ENCODE data around the gene EPHB2.
"Not testable (repeated sequence)": the region's sequence is repeated elsewhere in the genome, so short reads cannot be mapped to it uniquely, and the experiment has no call there.

Gene EPHB2

DNA sequence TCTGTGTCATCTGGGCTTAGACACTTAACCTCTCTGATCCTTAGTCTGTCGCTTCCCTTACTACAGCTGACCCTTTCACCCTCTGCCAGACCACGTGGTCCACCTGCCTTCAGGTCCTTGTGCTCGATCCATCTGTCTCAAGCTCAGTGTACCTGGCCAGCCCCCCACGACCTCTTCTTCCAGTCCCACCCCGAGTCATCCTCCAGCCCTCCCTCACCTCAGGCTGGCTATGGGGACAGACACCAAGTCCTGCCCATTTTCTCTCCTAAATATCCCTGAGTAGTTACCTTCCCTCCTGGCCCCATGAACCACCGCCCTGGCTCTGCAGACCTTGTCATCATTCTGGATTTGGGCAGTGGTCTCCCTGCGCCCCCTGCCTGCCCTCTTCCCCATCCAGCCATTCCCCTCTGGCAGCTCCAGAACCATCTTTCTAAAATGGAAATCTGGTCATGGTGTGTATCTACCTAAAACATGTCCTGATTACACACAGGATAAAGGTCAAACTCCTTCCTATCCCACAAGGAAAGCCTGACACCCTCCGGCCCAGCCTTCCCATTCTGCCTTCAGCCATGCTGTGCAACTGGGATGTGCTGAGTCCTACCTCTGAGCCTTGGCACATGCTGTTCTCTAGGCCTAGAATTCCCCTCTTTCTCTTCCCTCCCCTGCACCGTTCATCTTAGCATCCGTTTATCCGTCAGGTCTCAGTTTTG, 107.6 kb downstream of the EPHB2 start:
- DNase-seq = no peak

- no peak for DNase-seq
These were observed 108.7 kb downstream of the EPHB2 start for GRCh38 chr1:22819361-22819760.

DNA sequence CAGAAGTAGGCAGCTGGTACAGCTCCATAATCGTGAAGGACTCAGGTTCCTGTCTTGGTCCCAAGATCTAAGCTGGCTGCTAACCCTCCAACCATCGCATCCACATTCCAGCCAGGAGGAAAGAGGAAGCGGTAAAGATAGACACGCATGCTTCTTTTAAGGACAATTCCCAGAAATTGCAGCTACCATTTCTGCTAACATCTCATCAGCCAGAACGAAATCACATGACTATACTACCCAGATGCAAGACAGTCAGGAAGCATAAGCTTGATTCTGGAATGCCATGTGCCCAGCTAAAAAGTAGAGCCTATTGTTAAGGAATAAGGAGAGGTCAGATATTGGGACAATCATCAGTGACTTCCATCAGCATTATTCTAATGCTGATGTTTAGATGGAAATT, 110.4 kb downstream of the EPHB2 start:
- DNase-seq = no peak

DNA sequence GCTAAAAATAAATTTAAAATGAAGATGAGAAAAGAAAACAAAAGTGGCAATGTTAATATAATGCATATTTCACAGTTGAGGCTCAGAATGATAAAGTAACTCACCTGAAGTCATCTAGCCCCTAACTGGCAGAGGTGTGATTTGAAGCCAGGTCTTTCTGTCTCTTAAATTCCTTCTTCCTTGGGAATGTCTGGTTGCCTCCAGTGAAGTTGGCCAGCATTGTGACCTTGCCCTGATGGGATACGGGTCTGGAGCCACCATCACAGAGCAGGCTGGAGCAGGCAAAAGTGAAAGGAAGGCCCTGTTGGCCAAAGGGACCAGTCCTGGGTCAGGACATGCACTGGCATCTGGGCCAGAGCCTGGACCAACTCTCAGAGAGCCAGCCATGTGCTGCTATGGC, 111.7 kb downstream of the EPHB2 start:
- no peak for DNase-seq

DNA sequence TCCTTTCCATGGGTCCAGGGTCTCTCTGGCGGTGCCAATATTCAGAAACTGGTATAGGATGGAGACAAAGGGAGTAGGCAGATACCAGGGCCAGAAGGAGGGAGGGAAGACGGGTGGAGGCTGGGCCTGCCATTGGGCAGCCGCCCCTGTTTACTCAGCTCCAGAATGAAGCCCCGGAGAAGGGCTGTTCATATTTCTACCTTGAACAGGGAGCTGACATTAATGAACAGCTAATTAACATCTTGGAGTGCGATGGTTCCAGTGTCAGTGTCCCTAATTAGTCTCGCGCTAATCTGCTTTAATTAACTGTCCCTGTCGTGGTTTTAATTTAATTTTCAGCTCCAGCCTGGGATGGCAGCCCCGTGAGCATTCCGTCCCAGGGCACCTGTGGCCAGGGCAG, 113.8 kb downstream of the EPHB2 start:
- no peak for DNase-seq

GRCh38 chr1:22824975-22825374, 114.3 kb downstream of the EPHB2 start:
- DNase-seq = no peak

DNA sequence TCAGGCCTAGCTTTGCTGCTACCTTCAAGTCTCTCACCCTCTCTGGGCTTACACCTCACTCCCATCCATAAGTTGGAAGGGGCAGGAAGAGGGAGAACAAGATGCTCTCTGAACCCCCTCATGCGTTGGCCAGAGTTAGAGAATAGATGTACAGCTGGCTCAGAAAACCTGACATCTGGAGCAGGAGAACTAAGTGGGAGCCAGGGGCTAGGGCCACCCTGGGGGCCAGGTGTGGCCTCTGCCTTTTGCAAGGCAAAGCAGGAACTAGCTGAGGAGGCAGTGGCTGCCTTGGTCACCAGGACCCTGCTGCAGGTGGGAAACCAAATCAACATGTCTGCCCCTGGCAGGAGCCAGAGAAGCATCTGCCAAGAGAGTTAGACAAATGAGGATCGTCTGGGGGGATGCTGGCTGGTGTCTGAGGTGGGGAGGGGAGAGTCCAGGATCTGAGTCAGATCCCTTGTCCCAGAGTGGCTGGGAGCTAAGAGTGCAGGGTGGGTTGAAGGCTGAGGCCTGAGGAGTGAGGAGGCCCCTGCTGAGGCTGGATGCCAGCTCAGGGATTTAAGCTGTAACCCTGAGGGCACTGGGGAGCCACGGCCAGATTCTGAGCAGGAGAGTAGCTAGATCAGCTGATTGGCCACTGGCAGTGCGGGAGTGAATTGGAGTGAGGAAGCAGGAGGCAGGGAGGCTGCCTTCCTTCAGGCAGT, 115.0 kb downstream of the EPHB2 start:
- no peak for DNase-seq

DNA sequence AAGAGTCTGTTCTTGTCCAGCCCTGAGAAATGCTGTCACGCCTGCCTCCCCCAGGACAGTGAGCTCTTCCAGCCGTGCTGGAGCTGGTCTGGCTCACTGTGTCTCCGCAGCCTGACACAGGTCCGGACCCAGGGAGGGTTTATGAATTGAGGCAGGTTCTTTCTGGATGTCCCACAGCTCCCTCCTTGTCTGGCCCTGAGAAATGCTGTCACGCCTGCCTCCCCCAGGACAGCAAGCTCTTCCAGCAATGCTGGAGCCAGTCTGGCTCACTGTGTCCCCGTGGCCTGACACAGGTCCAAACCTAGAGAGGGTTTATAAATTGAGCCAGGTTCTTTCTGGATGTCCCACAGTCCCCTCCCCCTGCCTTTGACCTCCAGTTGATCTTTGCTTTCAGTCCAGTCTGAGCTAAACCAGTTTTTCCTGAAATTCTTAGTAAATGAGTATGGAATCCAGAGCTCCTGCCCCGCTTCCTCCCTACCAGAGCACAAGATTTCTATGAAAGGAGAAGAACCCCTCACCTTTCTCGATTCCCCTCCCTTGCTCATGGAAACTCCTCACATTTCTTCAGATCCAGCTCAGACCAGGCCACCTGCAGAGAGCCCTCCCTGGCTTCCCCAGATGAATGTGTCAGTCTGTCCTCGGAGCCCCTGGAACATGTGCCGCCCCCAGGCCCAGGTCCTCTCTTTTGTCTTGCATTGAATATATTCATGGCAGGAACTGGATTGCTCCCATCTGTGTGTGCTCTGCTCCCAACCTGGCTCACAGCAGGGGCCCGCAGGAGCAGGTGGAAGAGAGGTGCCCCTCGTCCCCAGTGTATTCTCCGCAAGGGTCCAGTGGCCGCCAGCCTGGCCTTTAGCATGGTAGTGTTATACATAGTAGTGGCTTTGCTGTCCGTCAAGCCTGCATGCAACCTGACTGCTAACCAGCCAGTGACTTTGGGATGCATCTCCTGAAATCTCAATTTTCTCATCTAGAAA, 116.3 kb downstream of the EPHB2 start:
- peak; percentile 62 for DNase-seq

GRCh38 chr1:22827666-22828483, 117.2 kb downstream of the EPHB2 start:
- no peak for DNase-seq

- DNase-seq = no peak
These were observed 118.1 kb downstream of the EPHB2 start for GRCh38 chr1:22828484-22829308.

DNA sequence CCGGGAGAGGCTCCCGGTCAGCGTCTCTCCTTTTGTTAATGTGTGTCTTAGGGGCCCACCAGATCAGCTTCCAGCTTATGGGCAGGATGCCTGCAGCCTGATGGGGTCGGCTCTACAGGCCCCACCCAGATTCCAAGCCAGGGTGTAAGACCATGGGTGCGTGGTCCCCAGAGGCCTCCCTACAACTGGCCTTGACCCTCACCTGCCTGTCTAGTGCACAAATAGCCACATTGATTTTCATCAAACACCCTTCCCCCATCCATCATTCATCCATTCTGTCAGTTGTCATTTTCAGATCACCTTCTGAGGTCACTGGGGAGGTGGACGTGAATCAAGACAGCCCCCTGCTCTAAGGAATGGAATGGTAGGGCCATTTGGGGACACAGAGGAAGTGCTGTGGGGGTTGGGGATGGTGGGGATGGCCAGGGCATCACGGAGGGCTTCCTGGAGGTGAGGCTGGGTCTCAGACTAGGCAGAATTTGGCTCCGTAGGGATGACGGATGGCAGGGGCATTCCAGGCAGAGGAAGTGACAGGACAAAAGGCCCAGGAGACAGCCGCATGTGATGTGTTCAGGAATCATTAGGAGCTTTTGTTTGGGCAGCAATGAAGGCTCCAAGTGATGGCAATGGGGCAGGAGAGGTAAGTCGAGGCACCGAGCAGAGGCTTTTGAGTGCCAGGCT, 118.8 kb downstream of the EPHB2 start:
- DNase-seq = no peak

DNA sequence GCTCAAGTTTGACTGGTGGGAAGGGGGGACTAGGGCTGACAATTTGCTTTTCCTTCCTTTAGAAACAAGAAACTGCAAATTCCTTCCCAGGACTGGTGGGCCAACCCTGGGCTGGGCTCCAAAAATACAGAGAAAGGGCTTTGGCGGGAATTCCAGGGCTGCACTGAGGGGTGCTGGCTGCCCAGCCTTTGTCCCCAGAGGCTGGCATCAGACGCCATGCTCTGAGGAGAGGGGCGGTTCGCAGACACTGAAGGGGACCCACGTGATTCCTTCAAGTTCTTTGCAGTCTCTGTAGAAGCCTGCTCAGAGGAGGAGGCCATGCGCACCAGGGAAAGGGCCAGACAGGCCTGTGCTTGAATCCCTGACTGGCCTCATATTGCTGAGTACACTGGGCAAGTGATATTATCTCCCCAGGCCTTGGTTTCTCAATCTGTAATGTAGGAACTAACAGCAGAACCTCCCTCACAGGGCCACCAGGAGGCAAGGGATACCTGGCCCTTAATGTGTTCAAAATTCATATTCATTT, 119.5 kb downstream of the EPHB2 start:
- no peak for DNase-seq

- DNase-seq = no peak
These were observed 120.2 kb downstream of the EPHB2 start for GRCh38 chr1:22830757-22831340.

DNA sequence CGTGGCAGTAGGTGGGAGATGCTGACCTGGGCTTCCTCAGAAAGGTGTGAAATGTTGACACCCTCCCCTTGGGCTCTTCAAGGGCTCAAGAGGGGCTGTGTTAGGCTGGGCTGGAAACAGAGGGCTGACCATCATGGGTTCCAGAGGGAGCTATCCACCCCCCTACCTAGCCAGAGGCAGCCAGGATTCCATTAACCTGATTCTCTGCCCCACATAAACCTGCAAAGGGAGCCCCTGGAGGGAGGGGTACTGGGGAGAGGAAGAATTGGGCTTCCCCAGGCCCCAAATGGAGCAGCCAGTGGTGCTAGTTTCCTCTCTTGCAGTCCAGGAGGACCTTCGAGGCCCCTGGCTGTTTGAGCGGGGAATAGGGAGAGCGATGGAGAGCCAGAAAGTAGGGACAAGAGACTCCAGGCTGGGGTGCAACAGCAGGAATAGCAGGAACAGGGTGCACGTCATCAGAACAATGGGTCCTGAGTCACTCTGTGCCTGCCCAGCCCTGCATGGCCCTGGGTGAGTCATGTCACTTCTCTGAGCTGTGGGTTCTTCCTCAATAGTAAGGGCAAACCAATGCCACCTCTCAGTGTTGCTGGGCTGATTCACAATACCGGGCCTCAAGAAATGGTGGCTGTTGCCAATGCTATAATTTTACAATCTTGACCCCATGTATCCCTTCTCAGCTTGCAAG, 121.2 kb downstream of the EPHB2 start:
- DNase-seq = no peak

DNA sequence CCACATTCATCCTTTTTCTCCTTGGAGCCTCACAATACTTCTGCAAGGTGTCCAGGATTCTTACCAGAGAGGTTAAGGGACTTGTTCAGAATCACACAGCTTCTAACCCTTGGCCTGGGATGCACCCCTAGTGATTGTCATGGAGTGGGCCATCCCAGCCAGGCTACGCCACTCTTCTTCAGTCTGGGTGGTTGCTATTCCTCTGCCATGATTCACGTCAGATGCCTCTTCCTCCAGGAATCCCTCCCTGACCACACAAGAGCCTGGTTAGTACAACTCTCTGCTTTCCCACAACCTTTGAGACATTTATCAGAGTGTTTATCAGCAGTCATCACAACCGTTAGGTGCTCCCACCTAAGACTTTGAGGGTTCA, 121.8 kb downstream of the EPHB2 start:
- DNase-seq = no peak

- DNase-seq = no peak
These were observed 123.1 kb downstream of the EPHB2 start for GRCh38 chr1:22833699-22834098.

GRCh38 chr1:22834420-22834819, 123.8 kb downstream of the EPHB2 start:
- not testable (repeated sequence) for DNase-seq

DNA sequence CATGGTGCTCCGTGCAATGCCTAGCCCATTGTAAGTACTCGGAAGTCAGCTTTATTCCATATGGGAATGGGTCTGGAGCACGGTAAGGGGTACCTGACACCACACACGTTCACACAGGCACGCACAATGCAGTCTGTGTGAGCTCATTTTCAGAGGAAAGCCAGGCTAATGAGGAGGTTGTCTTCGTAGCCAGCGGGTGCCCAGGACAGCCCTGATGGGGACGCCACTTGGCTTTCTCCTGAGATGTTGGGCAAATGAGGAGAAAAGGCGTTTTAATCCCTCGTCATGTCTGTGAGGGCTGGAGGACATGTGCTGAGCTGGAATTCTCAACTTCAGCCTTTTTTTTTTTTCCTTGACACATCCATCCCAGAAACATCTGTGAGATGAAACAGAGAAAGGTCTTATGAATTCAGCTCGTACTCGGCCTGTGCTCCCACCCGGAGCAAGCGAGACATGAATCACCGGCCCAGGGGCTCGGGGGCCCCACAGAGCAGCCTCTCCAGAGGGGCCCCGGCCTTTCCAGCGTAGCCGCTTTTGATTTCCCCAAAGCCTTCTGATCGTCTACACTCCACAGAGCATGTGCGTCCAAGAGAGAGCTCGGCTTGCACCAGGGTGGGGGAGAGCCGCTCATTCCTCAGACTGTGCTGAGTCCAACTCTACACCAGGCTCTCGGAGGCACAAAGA, 125.1 kb downstream of the EPHB2 start:
- DNase-seq = peak; percentile 48

- no peak for DNase-seq
These were observed 126.2 kb downstream of the EPHB2 start for GRCh38 chr1:22836850-22837249.

Data from right kidney (tissue), 1 donor.